ENCODE measurements around the gene OSER1. TPM values are rescaled to one million over a fixed set of nuclear protein-coding genes. Genes with fewer than 3 reads are reported as not detected.

Gene OSER1
- total and polyA plus RNA-seq, 9 of the 15 experiments (the other 6 are each of a cell fraction or from before 2014, with no cell fraction given): 15.5 to 57.3 (median 19.9) TPM

DNA sequence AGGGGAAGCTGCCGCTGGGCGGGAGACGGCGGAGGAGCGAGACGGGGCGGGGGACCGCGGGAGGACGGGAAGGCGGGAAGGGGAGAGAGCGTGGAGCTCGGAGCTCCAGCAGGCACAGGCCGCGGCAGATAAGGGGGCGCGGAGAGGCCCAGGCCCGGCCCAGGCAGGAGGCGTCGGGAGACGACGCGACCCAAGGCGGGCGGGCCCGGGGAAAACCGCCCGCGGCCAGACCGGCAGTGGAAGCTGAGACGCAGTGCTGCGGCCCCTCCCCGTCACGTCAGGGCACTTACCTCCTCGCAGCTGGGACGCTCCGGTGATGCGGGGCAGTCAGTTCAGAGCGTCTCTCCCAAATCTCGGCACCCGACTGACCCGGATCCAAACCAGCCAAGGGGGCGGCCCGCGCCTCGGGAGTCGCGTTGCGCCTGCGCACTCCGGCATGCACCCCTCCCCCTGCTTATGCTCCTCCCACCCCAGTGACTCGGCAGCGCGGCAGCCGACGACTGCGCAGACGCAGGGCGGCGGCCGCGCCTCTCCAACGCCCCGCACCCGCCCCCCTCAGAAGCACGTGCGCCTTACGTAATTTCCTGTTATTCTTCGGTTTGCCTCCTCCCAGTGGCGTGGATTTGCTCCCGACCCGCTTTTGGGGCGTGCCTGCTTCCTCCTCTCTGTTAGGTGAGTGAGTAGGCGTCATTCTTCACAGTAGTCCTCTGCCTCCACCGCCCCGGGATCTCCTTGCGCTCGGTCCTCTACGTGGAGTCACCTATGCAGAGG, at the start of gene OSER1 (continued):
- no peak for TF ChIP-seq TCF15 (CRISPR knock-in tag; IDR thresholded peaks at IDR 0.05)
- TF ChIP-seq CEBPG (CRISPR knock-in tag; IDR thresholded peaks at IDR 0.05): peak; percentile 49; the same call in 1 of the 2 replicates
- TF ChIP-seq CEBPG (tag; conservative IDR thresholded peaks at IDR 0.05 in 1 of 2, IDR thresholded peaks at IDR 0.05 in 1 of 2): peak in 1 of 2 experiments; percentile 18; a peak in 1 of 4 replicates
- TF ChIP-seq ZNF134 (CRISPR knock-in tag; conservative IDR thresholded peaks at IDR 0.05): no peak
- TF ChIP-seq NFIC (IDR thresholded peaks at IDR 0.05): no peak
- no peak for TF ChIP-seq FOXO4 (CRISPR knock-in tag; IDR thresholded peaks at IDR 0.05)
- TF ChIP-seq ZNF778 (CRISPR knock-in tag; IDR thresholded peaks at IDR 0.05): no peak
- TF ChIP-seq, protein P1, sequence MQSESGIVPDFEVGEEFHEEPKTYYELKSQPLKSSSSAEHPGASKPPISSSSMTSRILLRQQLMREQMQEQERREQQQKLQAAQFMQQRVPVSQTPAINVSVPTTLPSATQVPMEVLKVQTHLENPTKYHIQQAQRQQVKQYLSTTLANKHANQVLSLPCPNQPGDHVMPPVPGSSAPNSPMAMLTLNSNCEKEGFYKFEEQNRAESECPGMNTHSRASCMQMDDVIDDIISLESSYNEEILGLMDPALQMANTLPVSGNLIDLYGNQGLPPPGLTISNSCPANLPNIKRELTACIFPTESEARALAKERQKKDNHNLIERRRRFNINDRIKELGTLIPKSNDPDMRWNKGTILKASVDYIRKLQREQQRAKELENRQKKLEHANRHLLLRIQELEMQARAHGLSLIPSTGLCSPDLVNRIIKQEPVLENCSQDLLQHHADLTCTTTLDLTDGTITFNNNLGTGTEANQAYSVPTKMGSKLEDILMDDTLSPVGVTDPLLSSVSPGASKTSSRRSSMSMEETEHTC (IDR thresholded peaks at IDR 0.05): peak; percentile 78; the same call in 1 of the 2 replicates
- peak; percentile 63; the same call in 1 of the 2 replicates for TF ChIP-seq BCOR (IDR thresholded peaks at IDR 0.05)
- TF ChIP-seq PREB (CRISPR knock-in tag; IDR thresholded peaks at IDR 0.05): no peak
- 0 out of 2 replicates have a peak, but pooled peaks have one; percentile 37 for TF ChIP-seq ZNF165 (CRISPR knock-in tag; IDR thresholded peaks at IDR 0.05; ENCODE audit: borderline replicate concordance)
- TF ChIP-seq ESRRB (CRISPR knock-in tag; IDR thresholded peaks at IDR 0.05; ENCODE audit: borderline replicate concordance): no peak
- peak; percentile 98 for TF ChIP-seq NRF1 (conservative IDR thresholded peaks at IDR 0.05 in 1 of 2, IDR thresholded peaks at IDR 0.05 in 1 of 2)
- TF ChIP-seq CHD1 (IDR thresholded peaks at IDR 0.05; ENCODE audit: low read length): no peak
- peak; percentile 70 for TF ChIP-seq FIP1L1 (IDR thresholded peaks at IDR 0.05; ENCODE audit: low read depth, low read length, poor library complexity, severe bottlenecking)
- no peak for TF ChIP-seq ZNF324 (CRISPR knock-in tag; IDR thresholded peaks at IDR 0.05)
- peak; percentile 70 for TF ChIP-seq RBM22 (IDR thresholded peaks at IDR 0.05; ENCODE audit: low read depth, low read length, poor library complexity, severe bottlenecking)
- no peak for TF ChIP-seq BRF2 (IDR thresholded peaks at IDR 0.05; ENCODE audit: borderline replicate concordance, insufficient read depth, insufficient read length)
- TF ChIP-seq SMAD3 (CRISPR knock-in tag; conservative IDR thresholded peaks at IDR 0.05): no peak
- TF ChIP-seq THAP7 (CRISPR knock-in tag; IDR thresholded peaks at IDR 0.05): no peak
